Astrocyte (in vitro differentiated cells and primary cell): ENCODE results near the gene ZNF584. TPM values are rescaled to one million over a fixed set of nuclear protein-coding genes. Genes with fewer than 3 reads are reported as not detected.

ENCODE experiments used
- DNase-seq: peaks from one replicate; pipeline ENCODE4 v3.0.0-alpha.2; 2010; ENCODE audit warnings: low read depth
- FAIRE-seq: peaks from 2 replicates; lab custom pipeline; 2011; peaks lifted over from hg19 to GRCh38; lab: Jason Lieb, UNC
- H2AFZ ChIP-seq: 2 replicates; pipeline ENCODE4 v1.6.0; 2012; ENCODE audit warnings: low read depth, low read length, inconsistent platforms
- H3K27ac ChIP-seq: 2 replicates; pipeline ENCODE4 v1.5.1; 2011; ENCODE audit warnings: low read depth, low read length, inconsistent platforms
- H3K27me3 ChIP-seq: 2 replicates; pipeline ENCODE4 v1.6.0; 2011; ENCODE audit warnings: low read length, inconsistent platforms; ENCODE audit not compliant: insufficient read depth
- H3K36me3 ChIP-seq: 2 replicates; pipeline ENCODE4 v1.5.1; 2011; ENCODE audit warnings: low read length, inconsistent platforms; ENCODE audit not compliant: insufficient read depth
- H3K4me1 ChIP-seq: 2 replicates; pipeline ENCODE4 v1.5.1; 2011; ENCODE audit warnings: low read length, inconsistent platforms; ENCODE audit not compliant: insufficient read depth
- H3K4me2 ChIP-seq: 2 replicates; pipeline ENCODE4 v1.6.0; 2012; ENCODE audit warnings: low read length, inconsistent platforms
- H3K4me3 ChIP-seq: 2 replicates; pipeline ENCODE4 v1.5.1; 2011; ENCODE audit warnings: low read depth, mild to moderate bottlenecking, low read length, inconsistent platforms; ENCODE audit not compliant: insufficient read depth
- H3K79me2 ChIP-seq: 2 replicates; pipeline ENCODE4 v1.6.0; 2012; ENCODE audit warnings: mild to moderate bottlenecking, low read length, inconsistent platforms; ENCODE audit not compliant: insufficient read depth
- H3K9ac ChIP-seq: 2 replicates; pipeline ENCODE4 v1.6.0; 2012; ENCODE audit warnings: mild to moderate bottlenecking, low read length, inconsistent platforms
- H3K9me3 ChIP-seq: 2 replicates; pipeline ENCODE4 v1.5.1; 2012; ENCODE audit warnings: low read depth, mild to moderate bottlenecking, low read length, inconsistent platforms; ENCODE audit not compliant: insufficient read depth
- H4K20me1 ChIP-seq: 2 replicates; pipeline ENCODE4 v1.6.0; 2012; ENCODE audit warnings: low read length, inconsistent platforms; ENCODE audit not compliant: insufficient read depth
- H3K27ac Mint-ChIP-seq: one replicate; pipeline ENCODE4 v1.8.0; 2021; ENCODE audit warnings: mild to moderate bottlenecking, mixed read lengths; ENCODE audit not compliant: unreplicated experiment
- H3K27me3 Mint-ChIP-seq: one replicate; pipeline ENCODE4 v1.8.0; 2021; ENCODE audit warnings: low read depth, mixed read lengths; ENCODE audit not compliant: unreplicated experiment
- H3K36me3 Mint-ChIP-seq: one replicate; pipeline ENCODE4 v1.8.0; 2021; ENCODE audit warnings: low read depth, mixed read lengths; ENCODE audit not compliant: unreplicated experiment
- H3K4me1 Mint-ChIP-seq: one replicate; pipeline ENCODE4 v1.8.0; 2021; ENCODE audit warnings: low read depth, mixed read lengths; ENCODE audit not compliant: unreplicated experiment
- H3K4me3 Mint-ChIP-seq: one replicate; pipeline ENCODE4 v1.8.0; 2021; ENCODE audit warnings: mild to moderate bottlenecking, moderate library complexity, mixed read lengths; ENCODE audit not compliant: unreplicated experiment
- H3K9me3 Mint-ChIP-seq: one replicate; pipeline ENCODE4 v1.8.0; 2021; ENCODE audit warnings: mild to moderate bottlenecking, mixed read lengths; ENCODE audit not compliant: unreplicated experiment
- EZH2 ChIP-seq: IDR thresholded peaks from 2 replicates; pipeline ENCODE4 v1.6.1; 2012; ENCODE audit warnings: mild to moderate bottlenecking, low read length, inconsistent platforms; ENCODE audit not compliant: insufficient read depth
- total RNA-seq: library from RNA; stranded (reverse); gene quantifications from 2 replicates; pipeline ENCODE4 v1.2.1, GENCODE V29; 2021
- TF ChIP-seq, protein P1 (sequence below): IDR thresholded peaks from 2 replicates; pipeline ENCODE4 v1.5.1; 2011; ENCODE audit warnings: low read depth, mild to moderate bottlenecking, inconsistent platforms, low read length, moderate library complexity; ENCODE audit not compliant: insufficient read depth

ZNF584 gene
- total RNA-seq, 1 donor from 2014 or later, result 12.7 TPM

DNA sequence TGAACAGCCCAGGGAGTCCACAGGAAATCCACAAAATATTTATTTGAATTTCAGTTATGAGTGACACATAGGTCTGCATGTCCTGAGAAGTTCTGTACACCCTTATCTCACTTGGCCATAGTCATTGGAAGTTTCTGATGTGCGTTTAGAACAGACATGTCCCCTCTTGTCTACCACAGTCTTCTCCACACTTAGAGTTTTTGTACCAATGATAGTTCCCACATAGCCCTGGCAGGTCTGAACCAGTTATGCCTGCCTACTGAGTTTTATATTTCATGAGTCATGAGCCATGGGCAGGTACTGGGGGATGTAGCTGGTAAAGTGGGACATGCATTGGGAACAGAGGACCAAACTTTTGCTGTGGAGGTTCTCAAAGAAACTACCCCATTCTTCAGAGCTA is 20.2 kb downstream of the ZNF584 start:
- Mint-ChIP-seq H3K27ac (no peak overlapping the region), H3K4me3 (no peak overlapping the region), H3K36me3 (peaks cover 43% of the 10 kb centered on the region), H3K27me3 (no peaks in the 10 kb centered on the region), H3K4me1 (no peaks in the 10 kb centered on the region), H3K9me3 (peaks cover 46% of the 10 kb centered on the region)
- Histone ChIP-seq H3K4me1 (no peaks in the 10 kb centered on the region), H3K27me3 (no peaks in the 10 kb centered on the region), H3K9me3 (peaks cover 70% of the 10 kb centered on the region), H3K36me3 (peaks cover 18% of the 10 kb centered on the region), H3K79me2 (no peaks in the 10 kb centered on the region), H3K9ac (no peak overlapping the region), H3K4me2 (no peak overlapping the region), H3K27ac (no peak overlapping the region), H4K20me1 (no peaks in the 10 kb centered on the region), H3K4me3 (no peak overlapping the region), H2AFZ (no peak overlapping the region)
- TF ChIP-seq EZH2, result no peak
- TF ChIP-seq, protein P1, sequence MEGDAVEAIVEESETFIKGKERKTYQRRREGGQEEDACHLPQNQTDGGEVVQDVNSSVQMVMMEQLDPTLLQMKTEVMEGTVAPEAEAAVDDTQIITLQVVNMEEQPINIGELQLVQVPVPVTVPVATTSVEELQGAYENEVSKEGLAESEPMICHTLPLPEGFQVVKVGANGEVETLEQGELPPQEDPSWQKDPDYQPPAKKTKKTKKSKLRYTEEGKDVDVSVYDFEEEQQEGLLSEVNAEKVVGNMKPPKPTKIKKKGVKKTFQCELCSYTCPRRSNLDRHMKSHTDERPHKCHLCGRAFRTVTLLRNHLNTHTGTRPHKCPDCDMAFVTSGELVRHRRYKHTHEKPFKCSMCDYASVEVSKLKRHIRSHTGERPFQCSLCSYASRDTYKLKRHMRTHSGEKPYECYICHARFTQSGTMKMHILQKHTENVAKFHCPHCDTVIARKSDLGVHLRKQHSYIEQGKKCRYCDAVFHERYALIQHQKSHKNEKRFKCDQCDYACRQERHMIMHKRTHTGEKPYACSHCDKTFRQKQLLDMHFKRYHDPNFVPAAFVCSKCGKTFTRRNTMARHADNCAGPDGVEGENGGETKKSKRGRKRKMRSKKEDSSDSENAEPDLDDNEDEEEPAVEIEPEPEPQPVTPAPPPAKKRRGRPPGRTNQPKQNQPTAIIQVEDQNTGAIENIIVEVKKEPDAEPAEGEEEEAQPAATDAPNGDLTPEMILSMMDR, result no peak
- FAIRE-seq (no peak), DNase-seq (no peak)

DNA sequence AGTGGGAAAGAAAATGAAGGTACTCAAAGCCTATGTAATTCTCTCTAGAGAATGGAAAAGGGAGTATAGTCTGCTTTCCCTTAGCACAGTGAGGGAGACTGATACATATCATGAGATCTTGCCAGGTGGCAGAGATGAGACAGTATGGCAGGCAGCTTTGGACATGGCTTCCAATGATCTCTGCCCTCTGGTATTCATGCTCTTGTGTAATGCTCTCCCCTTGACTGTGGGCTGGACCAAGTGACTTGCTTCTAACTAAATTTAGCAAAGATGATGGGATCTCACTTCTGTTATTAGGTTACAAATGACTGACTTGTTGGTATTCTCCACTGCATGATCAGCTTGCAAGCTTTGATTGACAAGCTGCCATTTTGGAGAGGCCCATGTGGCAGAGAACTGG is 21.3 kb downstream of the ZNF584 start:
- H3K4me1 Mint-ChIP-seq, result no peaks in the 10 kb centered on the region
- no peak overlapping the region for H3K4me3 Mint-ChIP-seq
- Histone ChIP-seq H3K4me2 (no peak overlapping the region), H3K27ac (no peak overlapping the region), H3K4me3 (no peak overlapping the region), H3K36me3 (peaks cover 29% of the 10 kb centered on the region), H3K9me3 (peaks cover 81% of the 10 kb centered on the region), H3K27me3 (no peaks in the 10 kb centered on the region), H3K79me2 (no peaks in the 10 kb centered on the region), H2AFZ (no peak overlapping the region), H3K9ac (no peak overlapping the region), H3K4me1 (no peaks in the 10 kb centered on the region), H4K20me1 (no peaks in the 10 kb centered on the region)
- H3K27ac Mint-ChIP-seq, result no peak overlapping the region
- peaks cover 56% of the 10 kb centered on the region for H3K9me3 Mint-ChIP-seq
- no peaks in the 10 kb centered on the region for H3K27me3 Mint-ChIP-seq
- TF ChIP-seq, protein P1, result no peak
- TF ChIP-seq EZH2, result no peak
- H3K36me3 Mint-ChIP-seq, result peaks cover 53% of the 10 kb centered on the region
- FAIRE-seq, result no peak
- DNase-seq, result no peak

DNA sequence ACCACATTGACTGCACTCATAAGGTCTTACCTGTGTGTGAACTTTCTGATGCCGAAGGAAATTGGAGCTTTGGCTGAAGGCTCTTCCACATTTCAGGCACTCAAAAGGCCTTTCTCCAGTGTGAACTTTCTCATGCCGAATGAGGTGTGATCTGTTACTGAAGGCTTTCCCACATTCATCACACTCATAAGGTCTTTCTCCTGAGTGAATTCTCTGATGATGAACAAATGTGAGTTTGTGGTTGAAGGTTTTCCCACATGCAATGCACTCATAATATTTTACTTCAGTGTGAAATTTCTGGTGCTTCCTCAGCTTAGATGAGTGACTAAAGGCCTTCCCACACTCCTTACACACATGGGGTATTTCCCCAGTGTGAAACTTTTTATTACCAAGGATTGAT is 25.8 kb downstream of the ZNF584 start:
- no peaks in the 10 kb centered on the region for H3K4me1 Mint-ChIP-seq
- H2AFZ ChIP-seq, result no peak overlapping the region

More for the DNA sequence above, 25.8 kb downstream of the ZNF584 start:
- Histone ChIP-seq H4K20me1 (no peaks in the 10 kb centered on the region), H3K9ac (no peak overlapping the region), H3K9me3 (peaks cover 83% of the 10 kb centered on the region), H3K4me3 (no peak overlapping the region), H3K79me2 (peaks cover 17% of the 10 kb centered on the region), H3K27ac (no peak overlapping the region), H3K27me3 (no peaks in the 10 kb centered on the region), H3K36me3 (peaks cover 50% of the 10 kb centered on the region), H3K4me2 (no peak overlapping the region), H3K4me1 (peaks cover 3% of the 10 kb centered on the region)
- DNase-seq (peak; percentile 47), FAIRE-seq (no peak)
- Mint-ChIP-seq H3K4me3 (no peak overlapping the region), H3K36me3 (peaks cover 76% of the 10 kb centered on the region), H3K27me3 (peaks cover 11% of the 10 kb centered on the region), H3K27ac (no peak overlapping the region), H3K9me3 (peaks cover 77% of the 10 kb centered on the region)
- TF ChIP-seq, protein P1, result no peak
- TF ChIP-seq EZH2, result no peak
